GM12891 (cell line): ENCODE data around the gene GHSR.

Experiments
- DNase-seq: peaks from one replicate; pipeline ENCODE4 v3.0.0; 2011; ENCODE audit warnings: low spot score; ENCODE audit not compliant: insufficient read length
- FAIRE-seq: peaks from 2 replicates; lab custom pipeline; 2011; peaks lifted over from hg19 to GRCh38; lab: Jason Lieb, UNC
- PAX5 ChIP-seq: IDR thresholded peaks from 2 replicates; pipeline ENCODE4 v1.6.1; 2011; ENCODE audit warnings: low read length, moderate library complexity, mild to moderate bottlenecking; ENCODE audit not compliant: insufficient read depth, severe bottlenecking
- POLR2A ChIP-seq: IDR thresholded peaks from 2 replicates; pipeline ENCODE4 v1.6.1; 2011; ENCODE audit warnings: low read depth, low read length, control low read depth
- POLR2AphosphoS5 ChIP-seq: IDR thresholded peaks from 2 replicates; pipeline ENCODE4 v1.6.1; 2011; ENCODE audit warnings: low read depth, low read length, control low read depth
- POU2F2 ChIP-seq: IDR thresholded peaks from 2 replicates; pipeline ENCODE4 v1.6.1; 2011; ENCODE audit warnings: low read depth, mild to moderate bottlenecking, control low read depth, low read length, moderate library complexity
- SPI1 ChIP-seq: IDR thresholded peaks from 2 replicates; pipeline ENCODE4 v1.6.1; 2011; ENCODE audit warnings: low read depth, low read length, control low read depth
- TAF1 ChIP-seq: IDR thresholded peaks from 2 replicates; pipeline ENCODE4 v1.6.1; 2011; ENCODE audit warnings: low read depth, low read length, control low read depth

GHSR gene

GRCh38 chr3:172437713-172438112, 10.5 kb downstream of the GHSR start:
- TF ChIP-seq POLR2AphosphoS5 (no peak), PAX5 (no peak), TAF1 (no peak), POU2F2 (no peak), SPI1 (no peak), POLR2A (no peak)
- no peak for FAIRE-seq

GRCh38 chr3:172415323-172415722, 32.9 kb downstream of the GHSR start:
- TF ChIP-seq PAX5: no peak
- FAIRE-seq: no peak
- no peak for DNase-seq

More at GRCh38 chr3:172437713-172438112, 10.5 kb downstream of the GHSR start:
- no peak for DNase-seq

DNA sequence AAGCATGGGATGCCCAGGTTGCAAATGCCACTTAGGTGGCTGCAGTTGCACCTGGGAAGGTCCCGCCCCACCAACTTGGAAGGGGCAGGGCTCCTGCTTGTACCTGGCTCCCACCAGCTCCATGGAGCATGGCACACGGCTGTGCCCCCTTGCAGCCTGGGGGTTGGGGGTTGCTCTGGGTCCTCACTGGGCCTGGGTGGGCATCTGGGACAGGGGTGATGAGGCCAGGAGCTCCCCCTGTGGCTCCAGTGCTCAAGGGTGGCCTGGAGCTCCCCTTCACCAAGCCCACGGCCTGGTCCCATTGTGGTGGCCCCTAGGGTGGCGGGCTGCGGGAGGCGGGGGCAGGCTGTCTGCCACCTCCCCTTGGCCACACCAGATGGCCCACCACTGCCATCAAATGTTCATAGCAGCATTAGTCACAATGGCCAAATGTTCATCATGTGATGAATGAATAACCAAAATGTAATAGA, 36.7 kb downstream of the GHSR start:
- FAIRE-seq (no peak), DNase-seq (no peak)
- TF ChIP-seq SPI1 (no peak), PAX5 (no peak), POLR2A (no peak), TAF1 (no peak), POU2F2 (no peak), POLR2AphosphoS5 (no peak)

DNA sequence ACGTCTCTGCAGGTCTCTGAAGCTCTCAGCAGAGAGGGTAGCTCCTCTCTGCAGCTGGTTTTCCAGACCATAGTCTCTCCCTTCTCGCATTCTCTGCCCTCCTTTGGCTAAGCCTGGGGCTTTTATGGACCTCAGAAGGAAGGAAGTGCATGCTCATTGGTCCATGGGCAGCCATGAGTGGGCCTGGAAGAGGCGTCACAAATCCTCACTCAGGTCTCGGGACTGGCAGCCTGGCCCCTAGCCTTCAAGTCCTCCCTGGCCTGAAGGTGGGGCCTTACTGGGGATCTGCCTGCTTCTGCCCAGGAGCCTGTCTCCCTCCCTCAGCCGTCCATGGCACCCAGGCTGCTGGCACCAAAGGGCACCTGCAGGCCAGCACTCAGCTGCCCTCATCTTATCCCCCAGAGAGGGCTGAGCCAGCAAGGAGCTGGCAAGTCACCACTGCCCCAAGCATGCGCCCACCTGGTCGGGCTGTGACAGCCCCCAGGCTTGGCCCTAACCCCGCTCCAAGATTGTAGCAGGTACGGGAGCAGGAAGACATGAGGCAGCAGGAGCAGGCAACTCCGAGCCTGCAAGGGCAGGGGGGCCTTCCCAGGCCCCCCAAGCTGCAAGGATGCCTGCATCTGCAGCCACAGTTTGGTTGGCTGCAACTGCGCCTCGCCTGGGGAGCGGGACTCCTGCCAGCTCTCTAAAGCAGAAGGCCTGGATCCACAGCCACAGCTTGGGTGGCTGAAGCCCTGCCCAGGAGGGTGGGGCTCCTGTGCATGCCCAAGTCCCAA, 37.4 kb downstream of the GHSR start:
- FAIRE-seq: no peak
- no peak for DNase-seq
- TF ChIP-seq POLR2A (no peak), TAF1 (no peak), PAX5 (no peak), POLR2AphosphoS5 (no peak), SPI1 (no peak), POU2F2 (no peak)

DNA sequence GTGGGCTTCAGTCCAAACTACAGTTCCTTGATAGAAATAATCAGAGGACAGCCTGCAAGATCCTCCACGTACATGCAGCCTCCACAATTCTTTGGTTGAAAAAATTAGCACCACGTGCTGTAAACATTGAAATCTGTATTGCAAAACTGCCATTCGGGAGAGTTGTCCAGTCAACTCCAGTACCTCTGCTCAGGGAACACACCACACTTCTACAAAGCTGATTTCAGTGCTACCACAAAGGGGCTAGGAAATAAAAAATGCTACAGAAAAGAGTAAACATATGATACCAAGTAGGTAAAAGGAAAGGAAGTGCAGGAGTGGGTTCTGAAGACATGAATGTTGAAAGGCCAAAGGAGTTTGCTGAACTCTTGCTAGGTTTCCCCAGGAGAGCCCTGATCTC, 40.4 kb downstream of the GHSR start:
- TF ChIP-seq POU2F2 (no peak), POLR2A (no peak), POLR2AphosphoS5 (no peak), PAX5 (no peak), TAF1 (no peak), SPI1 (no peak)
- DNase-seq: no peak
- no peak for FAIRE-seq

- TF ChIP-seq POLR2AphosphoS5 (no peak), PAX5 (no peak), POLR2A (no peak), POU2F2 (no peak), TAF1 (no peak), SPI1 (no peak)
- DNase-seq (no peak), FAIRE-seq (no peak)
Measured at GRCh38 chr3:172405914-172406313, 42.3 kb downstream of the GHSR start.

- FAIRE-seq (no peak), DNase-seq (no peak)
- TF ChIP-seq PAX5 (no peak), SPI1 (no peak), POLR2A (no peak), TAF1 (no peak), POLR2AphosphoS5 (no peak), POU2F2 (no peak)
Measured at GRCh38 chr3:172404237-172404962, 43.9 kb downstream of the GHSR start.

DNA sequence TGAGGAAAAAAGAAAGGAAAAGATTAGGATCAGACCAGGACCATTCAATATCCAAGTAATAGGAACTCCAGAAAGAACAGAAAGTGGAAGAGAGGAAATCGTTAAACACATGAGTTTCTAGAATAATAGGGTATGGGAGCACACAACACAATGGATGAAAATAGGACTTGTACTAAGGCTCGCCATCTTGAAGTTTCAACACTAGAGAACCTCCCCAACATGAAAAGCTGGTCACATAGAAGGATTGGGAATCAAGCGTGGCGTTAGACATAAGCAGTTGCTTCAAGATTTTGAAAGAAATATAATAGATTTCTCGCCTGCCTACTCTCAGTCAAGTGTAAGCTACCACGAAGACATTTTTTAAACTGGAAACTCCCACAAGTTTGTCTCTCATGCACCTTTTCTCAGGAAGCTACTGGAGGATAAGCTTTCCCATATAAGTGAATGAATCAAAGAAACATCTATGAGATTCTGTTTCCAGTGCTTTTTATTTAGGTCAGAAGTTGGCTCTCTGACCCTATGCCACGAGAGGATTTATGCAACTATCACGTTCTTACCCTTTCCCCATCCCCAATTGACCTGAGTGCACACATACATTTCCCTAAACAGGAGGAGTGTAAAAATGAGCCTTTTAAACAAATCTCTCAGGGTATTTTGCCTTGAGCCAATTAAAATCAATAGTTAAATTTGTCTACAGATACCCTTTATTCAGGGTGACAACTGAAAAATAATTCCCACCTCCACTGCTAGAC, 45.2 kb downstream of the GHSR start:
- FAIRE-seq (no peak), DNase-seq (no peak)
- TF ChIP-seq POLR2AphosphoS5 (no peak), PAX5 (no peak), SPI1 (no peak), TAF1 (no peak), POU2F2 (no peak), POLR2A (no peak)

- DNase-seq (no peak), FAIRE-seq (no peak)
- TF ChIP-seq POLR2A (no peak), POU2F2 (no peak), SPI1 (no peak)
Measured at GRCh38 chr3:172402090-172402489, 46.2 kb downstream of the GHSR start.
